RWPE2 (cell line): ENCODE data around the gene ITFG2.

Experiments used
- ATAC-seq: fragments of 200-7000 bp; cut with Tn5 transposase; 3 replicates; pipeline ENCODE4 v1.9.1; 2021; ENCODE audit warnings: low read depth
- DNase-seq: peaks from one replicate; pipeline ENCODE4 v3.0.0-alpha.2; 2020; ENCODE audit warnings: low spot score
- H3K27ac ChIP-seq: fragments of 450-650 bp; 2 replicates; pipeline ENCODE4 v1.5.1; 2017; ENCODE audit warnings: mild to moderate bottlenecking; ENCODE audit not compliant: poor library complexity, severe bottlenecking
- H3K27me3 ChIP-seq: fragments of 250-450 bp; sonication (Bioruptor Pico); 2 replicates; pipeline ENCODE4 v1.5.1; 2021; ENCODE audit warnings: mild to moderate bottlenecking, moderate library complexity; ENCODE audit not compliant: insufficient read depth, poor library complexity, severe bottlenecking
- H3K36me3 ChIP-seq: fragments of 250-450 bp; sonication (Bioruptor Pico); 2 replicates; pipeline ENCODE4 v1.5.1; 2020; ENCODE audit warnings: low read depth, mild to moderate bottlenecking, moderate library complexity
- H3K4me1 ChIP-seq: fragments of 250-450 bp; sonication (Bioruptor Pico); 2 replicates; pipeline ENCODE4 v1.5.1; 2021; ENCODE audit warnings: mild to moderate bottlenecking, moderate library complexity; ENCODE audit not compliant: insufficient read depth, poor library complexity, severe bottlenecking
- H3K4me3 ChIP-seq: fragments of 250-450 bp; sonication (Bioruptor Pico); 2 replicates; pipeline ENCODE4 v1.5.1; 2021; ENCODE audit warnings: mild to moderate bottlenecking, moderate library complexity; ENCODE audit not compliant: severe bottlenecking
- H3K9me3 ChIP-seq: fragments of 250-450 bp; sonication (Bioruptor Pico); 2 replicates; pipeline ENCODE4 v1.5.1; 2021; ENCODE audit warnings: mild to moderate bottlenecking, moderate library complexity; ENCODE audit not compliant: severe bottlenecking
- TF ChIP-seq, protein P1 (sequence below): fragments of 450-650 bp; IDR thresholded peaks from one replicate; pipeline ENCODE4 v1.5.1; 2017; ENCODE audit warnings: mild to moderate bottlenecking, moderate library complexity; ENCODE audit not compliant: poor library complexity, severe bottlenecking

Gene ITFG2

DNA sequence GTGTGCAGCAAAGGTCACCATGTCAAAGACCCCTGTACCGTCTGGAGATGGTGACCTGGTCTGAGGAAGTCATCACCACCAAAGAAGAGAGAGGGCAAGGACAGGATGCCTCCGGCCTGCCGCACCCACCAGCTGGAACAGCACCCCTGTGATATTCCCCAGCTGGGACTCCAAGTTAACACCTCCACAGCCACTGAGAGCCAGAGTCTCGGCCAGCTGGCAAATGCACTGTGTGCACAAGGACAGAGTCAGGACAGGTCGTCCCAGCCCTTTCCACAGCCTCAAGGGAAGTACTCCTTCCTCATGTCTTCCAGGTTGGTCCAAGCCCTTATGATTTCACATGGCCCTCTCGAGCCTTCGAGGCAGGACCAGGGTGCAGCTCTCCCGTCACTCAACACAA lies 37.0 kb upstream of the ITFG2 start:
- H3K4me1 ChIP-seq = no peaks in the 10 kb centered on the region
- DNase-seq = no peak
- H3K27ac ChIP-seq = no peak overlapping the region
- TF ChIP-seq, protein P1, sequence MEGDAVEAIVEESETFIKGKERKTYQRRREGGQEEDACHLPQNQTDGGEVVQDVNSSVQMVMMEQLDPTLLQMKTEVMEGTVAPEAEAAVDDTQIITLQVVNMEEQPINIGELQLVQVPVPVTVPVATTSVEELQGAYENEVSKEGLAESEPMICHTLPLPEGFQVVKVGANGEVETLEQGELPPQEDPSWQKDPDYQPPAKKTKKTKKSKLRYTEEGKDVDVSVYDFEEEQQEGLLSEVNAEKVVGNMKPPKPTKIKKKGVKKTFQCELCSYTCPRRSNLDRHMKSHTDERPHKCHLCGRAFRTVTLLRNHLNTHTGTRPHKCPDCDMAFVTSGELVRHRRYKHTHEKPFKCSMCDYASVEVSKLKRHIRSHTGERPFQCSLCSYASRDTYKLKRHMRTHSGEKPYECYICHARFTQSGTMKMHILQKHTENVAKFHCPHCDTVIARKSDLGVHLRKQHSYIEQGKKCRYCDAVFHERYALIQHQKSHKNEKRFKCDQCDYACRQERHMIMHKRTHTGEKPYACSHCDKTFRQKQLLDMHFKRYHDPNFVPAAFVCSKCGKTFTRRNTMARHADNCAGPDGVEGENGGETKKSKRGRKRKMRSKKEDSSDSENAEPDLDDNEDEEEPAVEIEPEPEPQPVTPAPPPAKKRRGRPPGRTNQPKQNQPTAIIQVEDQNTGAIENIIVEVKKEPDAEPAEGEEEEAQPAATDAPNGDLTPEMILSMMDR = no peak
- H3K27me3 ChIP-seq = peaks cover 27% of the 10 kb centered on the region
- no peaks in the 10 kb centered on the region for H3K9me3 ChIP-seq
- no peaks in the 10 kb centered on the region for H3K36me3 ChIP-seq
- ATAC-seq = no peak; the same call in 2 of the 3 replicates
- H3K4me3 ChIP-seq = no peak overlapping the region

DNA sequence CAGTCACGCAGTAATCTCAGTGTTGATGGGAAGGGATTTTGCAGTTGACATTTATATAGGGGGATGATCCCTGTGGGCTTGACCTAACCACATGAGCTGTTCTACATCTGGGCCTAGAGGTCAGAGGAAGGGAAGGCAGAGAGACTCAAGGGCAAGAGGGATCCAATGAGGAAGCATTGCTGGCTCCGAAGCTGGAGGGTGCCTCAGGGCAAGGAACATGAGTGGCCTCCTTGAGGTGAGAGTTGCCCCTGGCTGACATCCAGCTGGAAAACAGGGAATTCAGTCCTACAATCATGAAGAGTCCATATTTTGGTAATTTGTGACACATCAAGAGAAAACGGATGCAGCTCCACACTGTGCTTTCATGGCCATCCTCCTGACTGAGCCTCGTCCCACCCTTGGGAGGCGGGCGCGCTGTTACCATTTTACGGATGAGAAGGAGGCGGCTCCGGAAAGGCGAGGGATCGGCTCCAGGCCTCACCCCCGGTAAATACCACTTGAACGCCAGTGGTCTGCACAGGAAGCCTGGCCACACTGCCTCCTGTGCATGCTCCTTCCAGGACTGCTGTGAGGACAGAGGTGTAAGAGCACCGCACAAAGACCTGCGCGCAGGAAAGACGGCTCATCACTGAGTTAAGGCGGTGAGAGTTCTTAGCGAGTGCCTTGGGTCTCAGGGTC lies 36.2 kb upstream of the ITFG2 start:
- ATAC-seq = no peak
- no peaks in the 10 kb centered on the region for H3K36me3 ChIP-seq
- no peak for DNase-seq
- H3K4me3 ChIP-seq = no peak overlapping the region
- no peak overlapping the region for H3K27ac ChIP-seq
- H3K27me3 ChIP-seq = peaks cover 27% of the 10 kb centered on the region
- no peaks in the 10 kb centered on the region for H3K9me3 ChIP-seq
- TF ChIP-seq, protein P1 = no peak
- H3K4me1 ChIP-seq = no peaks in the 10 kb centered on the region

DNA sequence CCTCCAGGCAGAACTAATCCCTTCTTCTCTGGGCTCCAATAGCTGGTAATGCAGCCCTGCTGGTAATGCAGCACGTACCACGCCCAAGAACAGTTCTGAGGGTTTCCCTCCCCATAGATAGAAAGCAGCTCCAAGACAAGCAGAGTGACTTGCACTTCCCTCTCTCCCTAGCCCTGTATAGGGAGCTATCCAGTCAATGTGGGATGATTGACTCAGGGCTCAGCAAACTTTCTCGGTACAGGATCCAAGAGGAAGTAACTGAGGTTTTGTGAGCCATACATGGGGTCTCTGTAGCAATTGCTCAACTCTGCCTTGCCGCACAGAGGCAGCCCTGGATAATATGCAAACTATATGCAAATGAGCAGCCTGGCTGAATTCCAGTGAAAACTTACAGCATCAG lies 33.2 kb upstream of the ITFG2 start:
- Histone ChIP-seq H3K36me3 (no peaks in the 10 kb centered on the region), H3K4me3 (no peak overlapping the region), H3K27me3 (peaks cover 24% of the 10 kb centered on the region), H3K4me1 (no peaks in the 10 kb centered on the region), H3K9me3 (no peaks in the 10 kb centered on the region), H3K27ac (no peak overlapping the region)
- DNase-seq (no peak), ATAC-seq (no peak)
- TF ChIP-seq, protein P1 = no peak

DNA sequence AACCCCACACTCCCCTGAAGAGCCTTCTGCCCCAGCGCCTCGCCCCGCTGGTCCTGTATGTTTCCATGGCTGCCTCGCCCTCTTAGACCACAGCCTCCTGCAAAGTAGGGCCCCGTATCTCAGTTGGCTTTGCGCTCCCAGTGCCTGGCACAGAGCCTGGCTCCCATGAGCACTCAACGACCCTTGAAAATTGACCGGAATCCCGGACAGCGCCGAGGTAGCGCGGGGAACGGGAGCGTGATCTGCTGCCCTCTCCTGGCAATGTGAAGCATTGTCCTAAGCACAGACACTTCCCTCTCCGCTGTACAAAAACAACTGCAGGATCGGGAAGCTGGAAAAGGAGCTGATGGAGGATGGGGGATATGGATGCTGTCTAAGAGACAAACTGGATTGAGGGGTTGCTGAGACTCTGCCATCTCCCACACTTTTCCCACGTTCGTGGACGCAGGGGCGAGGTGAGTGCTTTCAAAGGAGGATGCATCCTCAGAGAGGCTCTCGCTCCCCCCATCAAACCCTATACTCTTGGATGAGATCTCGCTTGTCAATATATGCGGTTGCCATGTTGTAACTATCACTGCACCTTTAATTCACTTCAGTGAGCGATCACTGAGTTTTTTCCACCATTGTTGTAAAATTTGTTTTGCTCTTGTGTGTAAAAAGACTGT lies 28.4 kb upstream of the ITFG2 start:
- H3K27ac ChIP-seq = no peak overlapping the region
- no peaks in the 10 kb centered on the region for H3K9me3 ChIP-seq
- H3K4me3 ChIP-seq = no peak overlapping the region
- DNase-seq (no peak), ATAC-seq (peak; percentile 94)
- TF ChIP-seq, protein P1 = peak; percentile 96
- H3K27me3 ChIP-seq = peaks cover 37% of the 10 kb centered on the region
- H3K4me1 ChIP-seq = no peaks in the 10 kb centered on the region
- no peaks in the 10 kb centered on the region for H3K36me3 ChIP-seq

DNA sequence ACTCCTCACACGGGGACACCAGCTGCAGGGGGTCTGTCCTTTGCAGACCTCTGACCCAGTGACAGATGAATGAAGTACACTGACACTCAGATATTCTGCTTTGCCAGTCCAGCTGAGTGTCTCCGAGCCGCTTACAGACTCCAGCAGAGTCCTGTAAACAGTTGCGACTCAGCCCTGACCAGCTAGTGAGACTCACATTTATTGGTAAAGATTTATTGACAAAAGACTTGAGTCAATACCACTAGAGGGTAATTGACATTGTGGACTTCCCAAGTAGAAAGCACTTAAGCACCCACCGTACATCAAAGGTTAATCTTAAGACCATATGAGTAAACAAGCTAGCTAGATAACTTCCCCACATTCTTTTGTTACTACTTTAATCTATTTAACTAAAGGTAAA lies 27.5 kb upstream of the ITFG2 start:
- H3K4me3 ChIP-seq = no peak overlapping the region
- no peak for DNase-seq

More for the DNA sequence above, 27.5 kb upstream of the ITFG2 start:
- Histone ChIP-seq H3K36me3 (no peaks in the 10 kb centered on the region), H3K27ac (no peak overlapping the region), H3K27me3 (peaks cover 30% of the 10 kb centered on the region), H3K4me1 (no peaks in the 10 kb centered on the region), H3K9me3 (no peaks in the 10 kb centered on the region)
- no peak; the same call in 2 of the 3 replicates for ATAC-seq
- TF ChIP-seq, protein P1 = no peak
